Hippocampal formation (tissue), 2 donors: ENCODE data around the gene THBS1.

Experiments used
- DNase-seq, 2 donors: peaks; one replicate each; lab custom pipeline; 2025; lab: John Stamatoyannopoulos, UW

The THBS1 gene

DNA sequence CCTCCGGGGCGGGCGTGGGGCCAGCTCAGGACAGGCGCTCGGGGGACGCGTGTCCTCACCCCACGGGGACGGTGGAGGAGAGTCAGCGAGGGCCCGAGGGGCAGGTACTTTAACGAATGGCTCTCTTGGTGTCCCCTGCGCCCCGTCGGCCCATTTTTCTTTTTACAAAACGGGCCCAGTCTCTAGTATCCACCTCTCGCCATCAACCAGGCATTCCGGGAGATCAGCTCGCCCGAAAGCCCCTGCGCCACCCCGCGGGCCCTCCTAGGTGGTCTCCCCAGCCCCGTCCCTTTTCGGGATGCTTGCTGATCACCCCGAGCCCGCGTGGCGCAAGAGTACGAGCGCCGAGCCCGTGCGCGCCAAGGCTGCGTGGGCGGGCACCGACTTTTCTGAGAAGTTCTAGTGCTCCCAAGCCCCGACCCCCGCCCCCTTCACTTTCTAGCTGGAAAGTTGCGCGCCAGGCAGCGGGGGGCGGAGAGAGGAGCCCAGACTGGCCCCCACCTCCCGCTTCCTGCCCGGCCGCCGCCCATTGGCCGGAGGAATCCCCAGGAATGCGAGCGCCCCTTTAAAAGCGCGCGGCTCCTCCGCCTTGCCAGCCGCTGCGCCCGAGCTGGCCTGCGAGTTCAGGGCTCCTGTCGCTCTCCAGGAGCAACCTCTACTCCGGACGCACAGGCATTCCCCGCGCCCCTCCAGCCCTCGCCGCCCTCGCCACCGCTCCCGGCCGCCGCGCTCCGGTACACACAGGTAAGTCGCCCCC, at the start of gene THBS1:
THBS1 (plus strand) TSS at position 595 of the 757 bp plus-strand sequence. CDS start 779 bp downstream, outside the sequence.
- DNase-seq = no peak

GRCh38 chr15:39534996-39535395, 45.9 kb upstream of the THBS1 start:
- DNase-seq = no peak

GRCh38 chr15:39535466-39535865, 45.4 kb upstream of the THBS1 start:
- DNase-seq = no peak

- no peak for DNase-seq
Observed at GRCh38 chr15:39538936-39539335, 41.9 kb upstream of the THBS1 start.

DNA sequence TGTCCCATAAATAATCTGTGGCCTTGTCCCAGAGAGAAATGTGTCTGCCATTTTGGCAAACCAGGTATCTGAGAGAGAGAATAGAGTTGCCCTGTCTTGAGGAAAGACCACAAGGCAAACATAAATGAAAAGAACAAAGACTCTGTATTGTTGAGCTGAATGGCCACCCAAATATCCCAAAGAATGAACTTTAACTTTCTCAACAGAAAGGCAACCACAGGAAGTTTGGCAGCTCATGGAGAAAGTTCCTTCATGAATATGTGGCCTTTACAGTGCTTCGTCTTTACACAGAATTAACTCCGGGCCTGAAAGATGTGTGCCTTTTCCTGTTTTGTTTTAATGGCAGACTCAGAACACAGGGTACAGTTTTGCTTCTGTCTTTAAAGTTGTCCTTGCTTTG, 41.4 kb upstream of the THBS1 start:
- no peak for DNase-seq

DNA sequence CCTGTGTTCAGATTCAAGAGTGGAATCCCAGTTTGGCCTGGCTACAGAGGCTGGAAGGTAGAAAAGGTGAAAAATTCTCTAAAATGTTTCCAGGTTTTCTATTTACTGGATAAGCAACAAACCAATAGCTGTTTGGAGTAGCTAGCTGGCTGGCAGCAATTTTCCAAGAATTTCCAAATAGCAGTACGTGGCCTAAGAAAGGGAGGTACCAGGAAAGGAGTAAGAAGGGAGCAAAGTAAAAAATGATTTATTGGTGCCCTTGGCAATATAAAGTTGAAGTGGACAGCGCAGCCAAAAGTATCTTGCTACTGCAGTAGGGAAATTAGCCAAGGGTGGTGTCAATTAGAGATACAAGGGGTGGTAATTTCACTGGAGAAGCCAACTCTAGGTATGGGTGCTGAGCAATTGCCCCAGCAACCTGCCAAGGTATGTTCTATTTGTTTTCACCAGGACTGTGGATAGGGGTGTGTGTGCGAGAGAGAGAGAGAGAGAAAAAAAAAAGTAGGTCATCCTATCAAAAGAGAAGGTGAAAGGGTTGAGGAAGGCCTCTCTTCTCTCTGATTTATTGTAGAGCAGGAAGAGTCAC, 40.8 kb upstream of the THBS1 start:
- DNase-seq = no peak

DNA sequence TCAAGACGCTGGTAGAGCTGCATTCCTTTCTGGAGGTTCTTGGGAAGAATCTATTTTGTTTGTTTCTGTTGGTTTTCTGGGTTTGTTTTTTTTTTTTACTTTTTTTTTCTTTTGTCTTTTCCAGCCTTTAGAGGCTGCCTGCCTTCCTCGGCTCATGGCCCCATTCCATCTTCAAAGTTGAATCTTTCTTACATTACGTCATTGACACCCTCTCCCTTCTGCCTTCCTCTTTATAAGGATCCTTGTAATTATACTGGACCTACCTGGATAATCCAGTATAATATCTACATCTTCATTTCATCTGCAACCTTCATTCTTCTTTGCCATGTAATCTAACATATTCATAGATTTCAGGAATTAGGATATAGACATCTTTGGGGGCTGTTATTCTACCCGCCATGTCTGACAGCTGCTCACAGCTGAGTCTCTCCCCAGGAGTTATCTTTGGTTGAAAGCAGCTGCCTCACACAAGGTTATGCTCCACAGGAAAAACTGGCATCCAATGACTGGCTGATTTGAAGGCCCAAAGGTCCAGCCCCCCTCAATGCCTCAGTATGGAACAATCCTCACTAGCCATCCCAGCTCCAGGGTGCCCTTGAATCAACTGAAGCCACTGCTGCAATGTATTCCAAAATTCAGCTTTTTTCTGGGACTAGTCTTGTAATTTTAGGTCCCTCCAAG, 38.4 kb upstream of the THBS1 start:
- no peak for DNase-seq

DNA sequence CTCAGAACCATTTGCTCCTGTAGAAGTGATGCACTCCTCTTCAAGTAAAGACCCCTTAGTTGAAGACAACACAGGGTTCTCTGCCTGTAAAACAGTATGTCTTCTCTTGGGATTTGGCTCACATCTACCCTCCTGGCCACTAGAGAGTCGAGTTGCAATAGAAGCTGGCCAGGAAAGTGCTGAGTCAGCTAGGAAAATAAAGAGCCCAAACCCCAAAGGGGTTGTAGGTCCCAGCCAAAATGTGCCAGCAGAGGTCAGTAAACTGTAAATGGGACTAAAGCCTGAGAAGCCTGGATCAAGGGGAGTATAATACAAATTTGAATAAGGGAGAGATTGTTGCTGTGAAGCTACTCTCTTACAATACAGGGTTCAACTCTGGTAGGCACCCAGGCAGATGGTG, 37.2 kb upstream of the THBS1 start:
- no peak for DNase-seq

DNA sequence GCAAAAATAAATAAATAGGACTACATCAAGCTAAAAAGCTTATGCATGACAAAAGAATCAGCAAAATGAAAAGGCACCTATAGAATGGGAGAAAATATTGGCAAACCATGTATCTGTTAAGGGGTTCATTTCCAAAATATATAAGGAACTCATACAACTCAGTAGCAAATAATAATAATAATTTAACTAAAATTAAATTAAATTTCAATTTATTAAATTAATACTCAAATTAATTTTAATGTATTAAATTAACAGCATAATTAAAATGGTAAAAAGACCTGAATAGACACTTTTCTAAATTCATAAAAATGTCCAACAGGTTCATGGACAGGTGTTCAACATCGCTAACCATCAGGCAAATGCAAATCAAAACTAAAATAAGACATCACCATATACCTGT, 34.0 kb upstream of the THBS1 start:
- DNase-seq = no peak

- DNase-seq = no peak
Observed at GRCh38 chr15:39548561-39548960, 32.3 kb upstream of the THBS1 start.

DNA sequence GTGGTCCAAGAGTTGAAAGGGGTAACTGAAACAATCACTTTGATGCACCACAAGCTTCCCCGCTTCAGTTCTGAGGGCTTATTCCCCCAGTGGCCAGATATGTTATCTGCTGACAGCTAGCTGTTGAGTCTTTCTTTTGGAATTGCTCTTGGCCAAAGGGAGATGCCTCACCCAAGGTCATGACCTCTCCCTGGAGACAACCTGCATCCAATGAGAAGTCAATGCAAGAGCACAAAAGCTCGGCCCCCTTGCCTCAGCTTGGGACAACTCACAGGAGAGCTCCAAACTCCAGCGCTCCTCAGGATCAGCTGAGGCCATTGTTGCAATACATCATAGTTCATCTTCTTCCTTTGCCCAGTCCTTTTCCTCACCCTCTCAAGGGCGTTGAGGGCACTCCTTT, 31.0 kb upstream of the THBS1 start:
- DNase-seq = no peak

DNA sequence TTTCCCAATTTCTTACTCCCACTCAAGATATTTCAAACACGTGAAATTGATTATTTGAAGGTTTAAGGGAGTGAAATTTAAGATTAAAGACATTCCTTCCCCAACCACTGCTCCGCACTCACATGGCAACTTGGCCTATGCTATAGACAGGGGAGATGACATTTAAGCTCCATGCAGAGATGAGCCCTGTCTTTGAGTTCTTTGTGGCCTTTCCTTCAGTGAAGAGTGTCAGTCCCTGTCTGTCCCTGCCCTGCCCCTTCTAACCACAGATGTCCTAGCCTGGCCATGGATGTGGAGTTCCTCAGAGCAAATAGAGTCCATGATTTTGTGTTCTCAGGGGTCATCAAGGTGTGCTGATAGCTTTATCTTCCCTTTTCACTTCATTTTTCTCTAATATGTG, 29.4 kb upstream of the THBS1 start:
- no peak for DNase-seq

DNA sequence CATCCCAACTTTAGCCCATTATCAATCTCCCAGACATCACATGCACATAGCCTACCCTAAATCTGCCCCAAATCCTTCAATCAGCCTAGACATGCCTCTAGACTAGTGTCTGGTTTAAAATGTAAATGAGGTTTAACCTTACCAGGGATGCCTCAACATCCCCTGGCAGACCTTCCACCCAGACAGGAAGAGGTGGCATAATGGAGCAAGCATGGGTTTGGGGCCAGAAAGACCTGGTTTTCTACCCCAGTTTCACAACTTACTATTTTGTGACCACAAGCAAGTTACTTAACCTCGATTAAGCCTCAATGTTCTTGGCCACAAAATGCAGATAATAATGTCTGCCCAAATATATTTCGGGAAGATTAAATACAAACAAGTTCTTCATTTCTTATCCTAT, 28.3 kb upstream of the THBS1 start:
- DNase-seq = no peak

GRCh38 chr15:39553947-39554693, 26.8 kb upstream of the THBS1 start:
- no peak for DNase-seq

GRCh38 chr15:39554746-39555387, 26.0 kb upstream of the THBS1 start:
- no peak for DNase-seq

GRCh38 chr15:39555885-39556284, 25.0 kb upstream of the THBS1 start:
- DNase-seq = no peak

DNA sequence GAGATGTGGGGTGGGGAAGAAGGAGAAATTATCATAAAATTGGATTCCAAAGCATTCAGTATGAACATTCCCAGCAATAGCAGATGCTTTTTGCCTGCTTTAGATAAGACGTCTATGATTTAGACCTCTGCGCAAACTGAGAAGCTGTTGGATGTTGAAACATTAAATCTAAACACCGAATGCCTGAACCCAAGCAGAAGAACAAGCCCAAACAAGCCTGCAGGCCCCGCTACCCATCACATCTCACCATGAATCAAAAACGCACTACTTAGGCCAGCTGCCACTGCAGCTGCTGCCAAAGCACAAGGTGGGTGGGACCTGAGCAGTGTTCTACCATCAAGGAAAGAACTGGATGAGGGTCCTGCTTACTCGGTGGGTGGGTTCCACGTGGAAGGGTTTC, 24.4 kb upstream of the THBS1 start:
- no peak for DNase-seq

- no peak for DNase-seq
Observed at GRCh38 chr15:39558421-39558820, 22.5 kb upstream of the THBS1 start.

DNA sequence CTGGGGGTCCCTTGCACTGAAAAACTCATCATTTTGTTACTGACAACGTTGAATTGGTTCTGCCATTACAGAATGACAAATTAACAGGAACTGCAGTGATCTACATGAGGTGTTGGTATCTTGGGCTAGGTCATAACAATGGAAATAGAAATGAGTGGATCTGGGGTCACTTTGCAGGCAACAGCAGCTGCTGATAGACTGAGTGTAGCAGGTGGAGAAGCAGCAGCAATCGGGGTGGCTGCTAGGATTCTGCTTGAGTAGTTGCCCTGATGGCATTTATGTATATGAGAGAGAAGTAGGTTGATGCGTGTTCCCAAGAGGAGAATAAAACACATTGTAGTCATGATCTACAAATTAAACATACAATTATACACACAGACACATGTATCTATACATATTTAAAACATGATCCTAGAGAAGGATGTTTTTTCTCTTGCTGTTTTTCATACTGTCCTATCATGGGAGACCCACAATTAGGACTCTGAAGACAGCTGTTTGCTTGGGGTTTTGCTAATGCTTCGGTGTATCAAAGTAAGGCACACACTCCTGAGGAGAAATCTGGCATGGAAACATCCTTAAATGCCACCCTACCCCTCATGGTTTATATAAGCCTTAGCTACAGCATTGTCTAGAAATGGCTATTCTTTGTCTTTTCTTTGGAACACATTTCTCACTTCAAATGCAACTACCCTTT, 15.8 kb upstream of the THBS1 start:
- DNase-seq = no peak

- DNase-seq = no peak
Observed at GRCh38 chr15:39565851-39566250, 15.0 kb upstream of the THBS1 start.

- DNase-seq = no peak
Observed at GRCh38 chr15:39573287-39573686, 7.6 kb upstream of the THBS1 start.
